ENCODE data around the gene DGCR6L. TPM values are rescaled to one million over a fixed set of nuclear protein-coding genes. Genes with fewer than 3 reads are reported as not detected.

Gene DGCR6L
- total RNA-seq, 1 donor from 2014 or later: 24.1 TPM

Other genes starting within 250 kb of the DGCR6L start
- 93.1 TPM for gene DGCR8, start 239.8 kb downstream of the DGCR6L start, total RNA-seq (ENCODE audit: unreplicated experiment)
- gene RANBP1, start 204.0 kb downstream of the DGCR6L start, total RNA-seq (ENCODE audit: unreplicated experiment): 144 TPM
- 62.1 TPM for gene TRMT2A, start 202.8 kb downstream of the DGCR6L start, total RNA-seq (ENCODE audit: unreplicated experiment)
- 119 TPM for gene ZDHHC8, start 188.3 kb downstream of the DGCR6L start, total RNA-seq (ENCODE audit: unreplicated experiment)
- 0.54 TPM for gene CCDC188, start 169.0 kb downstream of the DGCR6L start, total RNA-seq (ENCODE audit: unreplicated experiment)
- 38.3 TPM for gene RTN4R, start 51.7 kb downstream of the DGCR6L start, total RNA-seq (ENCODE audit: unreplicated experiment)
- 50.3 TPM for gene ZNF74, start 74.1 kb upstream of the DGCR6L start, total RNA-seq (ENCODE audit: unreplicated experiment)
- gene SCARF2, start 117.8 kb upstream of the DGCR6L start, total RNA-seq (ENCODE audit: unreplicated experiment): 3.4 TPM
- gene KLHL22, start 175.7 kb upstream of the DGCR6L start, total RNA-seq (ENCODE audit: unreplicated experiment): 20.2 TPM
- gene MED15, start 187.6 kb upstream of the DGCR6L start, total RNA-seq (ENCODE audit: unreplicated experiment): 83.6 TPM